Gastrocnemius medialis (tissue), 4 donors: ENCODE data around the gene TNFRSF21. TPM values are rescaled to one million over a fixed set of nuclear protein-coding genes. Genes with fewer than 3 reads are reported as not detected.

ENCODE experiments used
- ATAC-seq, 2 donors: fragments of 150-250 bp; one replicate each; pipeline ENCODE4 v1.9.1; 2016
- DNase-seq, 2 donors: peaks; one replicate each; pipeline ENCODE4 v3.0.0-alpha.2; 2019
- H3K27ac ChIP-seq, 4 donors: fragments of 200-600 bp; sonication (generic); 1 replicate in 1 of 4; 2 replicates in 3 of 4; pipeline ENCODE4 v1.5.1; 2016 to 2018; ENCODE audit warnings: mild to moderate bottlenecking in 2 of 4, moderate library complexity in 1 of 4
- H3K27me3 ChIP-seq, 3 donors: fragments of 200-600 bp; sonication (generic) in 2 of 3; 1 replicate in 1 of 3; 2 replicates in 2 of 3; pipeline versions ENCODE4 v1.5.1 to v1.6.0; 2016 to 2019; ENCODE audit warnings: mild to moderate bottlenecking in 1 of 3, moderate library complexity in 1 of 3
- H3K36me3 ChIP-seq, 2 donors: fragments of 200-600 bp; sonication (generic) in 1 of 2; one replicate each; pipeline ENCODE4 v1.5.1; 2017 to 2018
- H3K4me1 ChIP-seq, 2 donors: fragments of 200-600 bp; sonication (generic) in 1 of 2; one replicate each; pipeline ENCODE4 v1.5.1; 2016 to 2017; ENCODE audit warnings: mild to moderate bottlenecking in 2 of 2
- H3K4me3 ChIP-seq, 4 donors: fragments of 200-600 bp; sonication (generic) in 3 of 4; 1 replicate in 1 of 4; 2 replicates in 3 of 4; pipeline ENCODE4 v1.5.1; 2016 to 2019; ENCODE audit warnings: mild to moderate bottlenecking in 2 of 4
- H3K9me3 ChIP-seq, 3 donors: fragments of 200-600 bp; sonication (generic) in 2 of 3; 1 replicate in 1 of 3; 2 replicates in 2 of 3; pipeline ENCODE4 v1.5.1; 2016 to 2019
- CTCF ChIP-seq, 5 experiments: fragments of 450-650 bp in 3 of 5; fragments of 200-600 bp in 2 of 5; sonication (generic) in 2 of 5; IDR thresholded peaks in 4 of 5; conservative IDR thresholded peaks in 1 of 5; 1 replicate in 4 of 5; 2 replicates in 1 of 5; pipeline ENCODE4 v1.5.1; 2016 to 2019; ENCODE audit warnings: antibody characterized with exemption in 5 of 5, mild to moderate bottlenecking in 3 of 5, moderate library complexity in 3 of 5
- POLR2A ChIP-seq, 2 donors: fragments of 450-650 bp; IDR thresholded peaks; one replicate each; pipeline ENCODE4 v1.6.1; 2017; ENCODE audit warnings: antibody characterized with exemption in 2 of 2, mild to moderate bottlenecking in 2 of 2, moderate library complexity in 2 of 2
- in situ Hi-C, 4 donors: fragments of 200-750 bp; cut with MboI; loops; one replicate each; pipeline versions ENCODE4 v1.15.0 to v1.8.0; 2017; ENCODE audit warnings: low sequenced_read_pairs in 4 of 4
- intact Hi-C: fragments of 100-400 bp; cut with DNase I; formaldehyde crosslinking; loops from one replicate; pipeline ENCODE4 v1.15.1; 2023; ENCODE audit warnings: low total_unique reads
- total RNA-seq, 4 donors: library from RNA; depleted of rRNA; stranded (reverse); fragments of >200 nt; gene quantifications; one replicate each; pipeline versions ENCODE4 v1.1.0 to v1.2.3, GENCODE V29; 2016

Gene TNFRSF21
- total RNA-seq, 4 donors from 2014 or later = 2.8 to 5.3 (median 3.7) TPM

- TF ChIP-seq CTCF (IDR thresholded peaks at IDR 0.05 in 4 of 5, conservative IDR thresholded peaks at IDR 0.05 in 1 of 5) = no peak
- no peak for TF ChIP-seq POLR2A (IDR thresholded peaks at IDR 0.05)
- Histone ChIP-seq H3K27ac (no peak overlapping the region), H3K4me3 (no peak overlapping the region), H3K9me3 (no peaks in the 10 kb centered on the region), H3K27me3 (no peaks in the 10 kb centered on the region), H3K36me3 (no peaks in the 10 kb centered on the region), H3K4me1 (no peaks in the 10 kb centered on the region)
- DNase-seq (no peak), ATAC-seq (no peak)
- intact Hi-C loops (no loop called here), in situ Hi-C loops (no loop called here)
Observed at GRCh38 chr6:47221565-47221964, 88.1 kb downstream of the TNFRSF21 start.

- intact Hi-C loops (no loop called here), in situ Hi-C loops (no loop called here)
- no peak for ATAC-seq
- Histone ChIP-seq H3K4me1 (no peaks in the 10 kb centered on the region), H3K27ac (no peak overlapping the region), H3K4me3 (no peak overlapping the region), H3K27me3 (no peaks in the 10 kb centered on the region), H3K36me3 (no peaks in the 10 kb centered on the region), H3K9me3 (no peaks in the 10 kb centered on the region)
- TF ChIP-seq CTCF (IDR thresholded peaks at IDR 0.05 in 4 of 5, conservative IDR thresholded peaks at IDR 0.05 in 1 of 5) (no peak), POLR2A (IDR thresholded peaks at IDR 0.05) (no peak)
- no peak for DNase-seq
Observed at GRCh38 chr6:47209632-47210031, 100.1 kb downstream of the TNFRSF21 start.

GRCh38 chr6:47207261-47207660 lies 102.4 kb downstream of the TNFRSF21 start:
- Histone ChIP-seq H3K36me3 (no peaks in the 10 kb centered on the region), H3K4me3 (no peak overlapping the region), H3K27me3 (no peaks in the 10 kb centered on the region), H3K9me3 (no peaks in the 10 kb centered on the region), H3K4me1 (no peaks in the 10 kb centered on the region), H3K27ac (no peak overlapping the region)
- in situ Hi-C loops = no loop called here
- TF ChIP-seq POLR2A (IDR thresholded peaks at IDR 0.05) (no peak), CTCF (IDR thresholded peaks at IDR 0.05 in 4 of 5, conservative IDR thresholded peaks at IDR 0.05 in 1 of 5) (no peak)
- ATAC-seq = no peak
- intact Hi-C loops = no loop called here
- DNase-seq = no peak

- ATAC-seq (no peak), DNase-seq (no peak)
- in situ Hi-C loops (no loop called here), intact Hi-C loops (no loop called here)
- no peak for TF ChIP-seq POLR2A (IDR thresholded peaks at IDR 0.05)
- no peak for TF ChIP-seq CTCF (IDR thresholded peaks at IDR 0.05 in 4 of 5, conservative IDR thresholded peaks at IDR 0.05 in 1 of 5)
- Histone ChIP-seq H3K4me1 (no peaks in the 10 kb centered on the region), H3K27me3 (no peaks in the 10 kb centered on the region), H3K36me3 (no peaks in the 10 kb centered on the region), H3K27ac (no peak overlapping the region), H3K9me3 (no peaks in the 10 kb centered on the region), H3K4me3 (no peak overlapping the region)
Observed at GRCh38 chr6:47206626-47207025, 103.1 kb downstream of the TNFRSF21 start.

GRCh38 chr6:47203938-47204611 lies 105.6 kb downstream of the TNFRSF21 start:
- intact Hi-C loops (no loop called here), in situ Hi-C loops (no loop called here)
- Histone ChIP-seq H3K4me3 (no peak overlapping the region), H3K27me3 (no peaks in the 10 kb centered on the region), H3K36me3 (no peaks in the 10 kb centered on the region), H3K27ac (no peak overlapping the region), H3K9me3 (no peaks in the 10 kb centered on the region), H3K4me1 (no peaks in the 10 kb centered on the region)
- ATAC-seq (peak in 1 of 2 donors; percentile 36), DNase-seq (no peak)
- no peak for TF ChIP-seq POLR2A (IDR thresholded peaks at IDR 0.05)
